ENCODE results near the gene AEBP2.

DNA sequence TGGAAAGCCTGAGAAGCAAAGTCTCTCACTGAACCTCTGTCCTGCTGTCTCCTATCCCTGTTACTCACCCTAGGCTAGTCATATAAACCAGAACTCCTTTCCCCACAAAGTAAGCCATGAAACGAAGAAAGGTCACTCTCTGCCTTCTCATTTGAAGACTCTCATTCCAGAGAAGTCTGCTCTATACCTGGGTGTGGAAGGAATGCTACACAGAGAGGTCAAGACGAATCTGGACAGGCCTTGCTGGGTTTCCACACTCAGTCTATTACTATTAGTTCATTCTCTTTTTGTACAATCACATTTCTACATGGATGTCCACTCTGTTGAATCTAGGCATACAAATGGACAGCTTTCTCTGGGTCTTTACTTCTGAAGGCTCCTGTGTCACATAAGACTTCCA is 2.4 kb upstream of the AEBP2 start:
- TF ChIP-seq, protein P1, sequence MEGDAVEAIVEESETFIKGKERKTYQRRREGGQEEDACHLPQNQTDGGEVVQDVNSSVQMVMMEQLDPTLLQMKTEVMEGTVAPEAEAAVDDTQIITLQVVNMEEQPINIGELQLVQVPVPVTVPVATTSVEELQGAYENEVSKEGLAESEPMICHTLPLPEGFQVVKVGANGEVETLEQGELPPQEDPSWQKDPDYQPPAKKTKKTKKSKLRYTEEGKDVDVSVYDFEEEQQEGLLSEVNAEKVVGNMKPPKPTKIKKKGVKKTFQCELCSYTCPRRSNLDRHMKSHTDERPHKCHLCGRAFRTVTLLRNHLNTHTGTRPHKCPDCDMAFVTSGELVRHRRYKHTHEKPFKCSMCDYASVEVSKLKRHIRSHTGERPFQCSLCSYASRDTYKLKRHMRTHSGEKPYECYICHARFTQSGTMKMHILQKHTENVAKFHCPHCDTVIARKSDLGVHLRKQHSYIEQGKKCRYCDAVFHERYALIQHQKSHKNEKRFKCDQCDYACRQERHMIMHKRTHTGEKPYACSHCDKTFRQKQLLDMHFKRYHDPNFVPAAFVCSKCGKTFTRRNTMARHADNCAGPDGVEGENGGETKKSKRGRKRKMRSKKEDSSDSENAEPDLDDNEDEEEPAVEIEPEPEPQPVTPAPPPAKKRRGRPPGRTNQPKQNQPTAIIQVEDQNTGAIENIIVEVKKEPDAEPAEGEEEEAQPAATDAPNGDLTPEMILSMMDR (conservative IDR thresholded peaks at IDR 0.05 in 1 of 2, IDR thresholded peaks at IDR 0.05 in 1 of 2; ENCODE audit: extremely low read depth in 1 of 2, insufficient read depth in 1 of 2, low read depth in 1 of 2, low read length in 2 of 2): no peak
- TF ChIP-seq EZH2 (IDR thresholded peaks at IDR 0.05; ENCODE audit: borderline replicate concordance, low read length): no peak
